GM12801 (cell line): Measurements from ENCODE around the gene EEPD1.

ENCODE experiments used
- TF ChIP-seq, protein P1 (sequence below): IDR thresholded peaks from one replicate; pipeline ENCODE4 v1.5.1; 2011; ENCODE audit warnings: control low read depth; ENCODE audit not compliant: insufficient read length; ENCODE audit errors: extremely low read depth

The EEPD1 gene

DNA sequence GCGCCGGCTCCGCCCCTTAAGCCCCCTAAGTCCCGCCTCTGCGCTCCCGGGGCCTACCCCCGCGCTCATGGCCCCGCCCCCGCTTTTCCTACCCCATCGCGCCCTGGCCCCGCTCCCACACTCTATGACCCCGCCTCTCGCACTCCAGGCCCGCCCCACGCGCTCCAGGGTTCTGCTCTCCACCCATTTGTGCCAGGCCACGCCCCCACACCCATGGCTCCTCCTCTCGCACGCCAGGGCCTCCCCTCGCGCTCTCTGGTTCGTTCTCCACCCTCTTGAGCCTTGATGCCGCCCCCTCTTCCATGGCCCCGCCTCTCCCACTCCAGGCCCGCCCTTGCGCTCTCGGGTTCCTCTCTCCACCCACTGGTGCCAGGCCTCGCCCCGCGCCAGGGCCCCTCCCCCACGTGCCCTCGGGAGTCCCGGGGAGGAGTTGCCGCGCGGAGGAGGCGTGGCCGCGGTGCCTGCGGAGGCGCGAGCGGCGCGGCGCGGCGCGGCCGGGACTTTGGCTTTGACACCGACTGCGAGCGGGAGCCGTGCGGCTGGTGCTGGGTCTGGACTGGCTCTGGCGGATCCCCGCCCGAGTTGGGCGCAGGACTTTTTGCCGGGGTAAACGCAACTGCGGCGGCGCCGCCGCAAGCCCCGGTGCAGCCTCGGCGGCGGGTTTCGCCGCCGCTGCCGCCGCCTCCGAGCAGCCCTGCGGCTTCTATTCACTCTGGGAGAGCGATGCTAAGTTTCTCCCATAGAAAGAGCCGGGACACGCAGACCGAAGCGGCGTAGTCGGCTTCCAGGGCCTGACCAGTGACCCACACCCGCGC, at the start of gene EEPD1:
Gene EEPD1 (plus strand): TSS at position 499 of the 815 bp plus-strand sequence. CDS start 1,071 bp downstream, outside the sequence.
- TF ChIP-seq, protein P1, sequence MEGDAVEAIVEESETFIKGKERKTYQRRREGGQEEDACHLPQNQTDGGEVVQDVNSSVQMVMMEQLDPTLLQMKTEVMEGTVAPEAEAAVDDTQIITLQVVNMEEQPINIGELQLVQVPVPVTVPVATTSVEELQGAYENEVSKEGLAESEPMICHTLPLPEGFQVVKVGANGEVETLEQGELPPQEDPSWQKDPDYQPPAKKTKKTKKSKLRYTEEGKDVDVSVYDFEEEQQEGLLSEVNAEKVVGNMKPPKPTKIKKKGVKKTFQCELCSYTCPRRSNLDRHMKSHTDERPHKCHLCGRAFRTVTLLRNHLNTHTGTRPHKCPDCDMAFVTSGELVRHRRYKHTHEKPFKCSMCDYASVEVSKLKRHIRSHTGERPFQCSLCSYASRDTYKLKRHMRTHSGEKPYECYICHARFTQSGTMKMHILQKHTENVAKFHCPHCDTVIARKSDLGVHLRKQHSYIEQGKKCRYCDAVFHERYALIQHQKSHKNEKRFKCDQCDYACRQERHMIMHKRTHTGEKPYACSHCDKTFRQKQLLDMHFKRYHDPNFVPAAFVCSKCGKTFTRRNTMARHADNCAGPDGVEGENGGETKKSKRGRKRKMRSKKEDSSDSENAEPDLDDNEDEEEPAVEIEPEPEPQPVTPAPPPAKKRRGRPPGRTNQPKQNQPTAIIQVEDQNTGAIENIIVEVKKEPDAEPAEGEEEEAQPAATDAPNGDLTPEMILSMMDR, result no peak

GRCh38 chr7:36103837-36104561, 49.1 kb upstream of the EEPD1 start:
- TF ChIP-seq, protein P1, result no peak

DNA sequence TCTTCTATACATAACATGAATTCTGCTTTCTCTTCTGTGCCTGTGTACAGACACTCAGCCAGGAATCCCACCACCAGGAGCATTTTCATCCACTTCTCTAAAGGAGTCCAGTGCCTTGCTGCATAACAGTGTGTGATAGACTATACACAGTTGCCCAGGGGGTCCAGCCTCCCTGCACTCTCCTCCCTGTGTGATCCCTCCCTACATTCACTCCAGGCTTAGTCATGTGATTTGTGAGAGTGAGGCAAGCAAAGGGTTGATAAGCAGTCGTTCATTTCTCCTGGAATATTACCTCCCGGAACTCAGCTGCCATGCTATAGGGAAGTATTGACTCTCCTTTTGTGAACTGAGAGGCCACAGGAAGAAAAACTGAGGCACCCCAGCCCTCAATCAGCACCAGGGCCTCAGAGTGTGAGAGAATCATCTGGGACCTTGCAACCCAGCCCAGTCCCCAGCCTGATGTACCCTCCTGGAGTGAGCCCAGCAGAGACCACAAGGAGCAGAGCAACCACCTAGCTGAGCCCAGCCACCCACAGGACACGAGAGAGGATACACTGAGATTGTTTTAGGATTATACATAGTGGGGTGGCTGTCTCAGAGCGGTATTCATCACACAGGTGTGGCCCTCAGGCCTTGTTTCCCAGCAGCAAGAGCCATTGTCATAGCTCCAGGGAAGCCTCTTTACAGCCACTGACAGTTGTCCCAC, 45.0 kb upstream of the EEPD1 start:
- TF ChIP-seq, protein P1, result no peak

DNA sequence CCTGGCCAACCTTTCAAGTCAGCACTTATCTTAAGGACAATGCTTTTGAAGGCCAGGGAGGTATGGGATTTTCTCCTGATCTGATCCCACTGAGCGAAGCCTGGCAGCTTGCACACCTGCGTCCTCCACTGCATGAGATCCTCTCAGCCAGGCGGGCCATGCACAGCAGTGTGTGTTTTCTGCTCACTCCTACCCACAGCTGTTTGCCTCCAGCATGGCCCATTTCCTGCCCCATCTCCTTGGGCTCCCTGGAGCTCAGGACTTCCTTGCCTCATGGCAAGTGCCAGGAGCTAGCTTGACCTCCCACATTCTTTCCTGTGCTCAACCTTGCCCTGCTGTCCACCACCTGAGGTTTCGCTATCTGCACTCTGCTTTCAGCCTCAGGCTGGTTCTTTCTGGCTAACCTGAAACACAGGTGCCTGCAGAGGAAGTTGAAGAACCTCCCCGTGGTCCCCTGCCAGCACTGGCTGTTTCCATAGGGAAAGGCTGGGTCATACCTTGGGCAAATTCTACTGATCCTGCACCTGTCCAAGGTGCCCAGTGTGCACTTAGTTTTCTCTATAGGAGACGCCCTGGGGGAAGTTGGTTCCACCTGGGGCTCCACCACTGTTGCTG, 43.9 kb upstream of the EEPD1 start:
- TF ChIP-seq, protein P1, result no peak

- TF ChIP-seq, protein P1, result no peak
These were observed 42.5 kb upstream of the EEPD1 start for GRCh38 chr7:36110584-36110983.

GRCh38 chr7:36112969-36113368, 40.1 kb upstream of the EEPD1 start:
- TF ChIP-seq, protein P1, result no peak

- TF ChIP-seq, protein P1, result no peak
These were observed 38.7 kb upstream of the EEPD1 start for GRCh38 chr7:36114355-36114754.
